HepG2 (cell line): ENCODE data around the gene CAMTA1. TPM values are rescaled to one million over a fixed set of nuclear protein-coding genes. Genes with fewer than 3 reads are reported as not detected.

Experiments used
- DRAP1 ChIP-seq: IDR thresholded peaks from 2 replicates; pipeline ENCODE4 v1.6.1; 2016; ENCODE audit warnings: missing genetic modification reagents, missing compliant biosample characterization
- ETV6 ChIP-seq: sonication (generic); formaldehyde crosslinking; conservative IDR thresholded peaks from 2 replicates; pipeline ENCODE4 v1.4.0; 2020; ENCODE audit warnings: missing genetic modification reagents
- FOSL2 ChIP-seq: sonication (generic); formaldehyde crosslinking; IDR thresholded peaks from 2 replicates; pipeline ENCODE4 v1.4.0; 2020; ENCODE audit warnings: missing genetic modification reagents
- FOXJ3 ChIP-seq: sonication (generic); formaldehyde crosslinking; IDR thresholded peaks from 2 replicates; pipeline ENCODE4 v1.4.0; 2020; ENCODE audit warnings: missing genetic modification reagents, mild to moderate bottlenecking, borderline replicate concordance
- KDM1A ChIP-seq: IDR thresholded peaks from 2 replicates; pipeline ENCODE4 v1.6.1; 2016; ENCODE audit warnings: missing compliant biosample characterization
- KDM2A ChIP-seq: sonication (generic); formaldehyde crosslinking; IDR thresholded peaks from 2 replicates; pipeline ENCODE4 v1.4.0; 2020; ENCODE audit warnings: low read depth, missing genetic modification reagents, borderline replicate concordance
- PAWR ChIP-seq: sonication (generic); formaldehyde crosslinking; IDR thresholded peaks from 2 replicates; pipeline ENCODE4 v1.4.0; 2020; ENCODE audit warnings: missing genetic modification reagents, mild to moderate bottlenecking, borderline replicate concordance
- SMAD9 ChIP-seq: sonication (generic); formaldehyde crosslinking; IDR thresholded peaks from 2 replicates; pipeline ENCODE4 v1.5.1; 2020; ENCODE audit warnings: mild to moderate bottlenecking, missing genetic modification reagents
- ZNF850 ChIP-seq: sonication (generic); formaldehyde crosslinking; conservative IDR thresholded peaks from 2 replicates; pipeline ENCODE4 v1.9.0; 2021; ENCODE audit warnings: mild to moderate bottlenecking, missing genetic modification reagents
- ZUFSP ChIP-seq: sonication (generic); formaldehyde crosslinking; IDR thresholded peaks from 2 replicates; pipeline ENCODE4 v1.9.0; 2021; ENCODE audit warnings: missing genetic modification reagents, mild to moderate bottlenecking, borderline replicate concordance
- polyA plus RNA-seq, 8 experiments: library from polyadenylated mRNA; depleted of rRNA in 3 of 8; stranded (reverse) in 7 of 8; unstranded in 1 of 8; fragments of >200 nt; fragmentation: Illumina TruSeq in 4 of 8; extraction: Trizol in 4 of 8; gene quantifications; 2 replicates each; pipeline versions ENCODE4 v1.2.1 to v1.2.3, GENCODE V29; 2011 to 2016; ENCODE audit warnings: low read depth in 4 of 8, missing spikeins in 1 of 8, mixed read lengths in 1 of 8; ENCODE audit not compliant: insufficient read depth in 1 of 8
- total RNA-seq, 5 experiments: library from RNA; depleted of rRNA; stranded (reverse); fragments of >200 nt; fragmentation: Illumina TruSeq; extraction: Trizol; gene quantifications; 2 replicates each; pipeline ENCODE4 v1.2.3, GENCODE V29; 2016; ENCODE audit warnings: low read depth in 1 of 5
- TF ChIP-seq, protein P1 (sequence below): sonication (generic); formaldehyde crosslinking; IDR thresholded peaks from 2 replicates; pipeline ENCODE4 v1.5.0; 2020; ENCODE audit warnings: mild to moderate bottlenecking, missing genetic modification reagents
- TF ChIP-seq, protein P2 (sequence below): sonication (generic); formaldehyde crosslinking; IDR thresholded peaks from 2 replicates; pipeline ENCODE4 v1.5.1; 2020; ENCODE audit warnings: missing genetic modification reagents, mild to moderate bottlenecking, borderline replicate concordance
- TF ChIP-seq, protein P3 (sequence below): sonication (generic); formaldehyde crosslinking; IDR thresholded peaks from 2 replicates; pipeline ENCODE4 v1.4.0; 2020; ENCODE audit warnings: missing genetic modification reagents
- TF ChIP-seq, protein P4 (sequence below): sonication (generic); formaldehyde crosslinking; IDR thresholded peaks from 2 replicates; pipeline ENCODE4 v1.4.0; 2020; ENCODE audit warnings: missing genetic modification reagents

CAMTA1 gene
- total and polyA plus RNA-seq, 2 of the 13 experiments (the other 11 are each of a cell fraction or from before 2014, with no cell fraction given) = 25.0 to 36.4 TPM

GRCh38 chr1:7667625-7668218 is 882.5 kb downstream of the CAMTA1 start (continued):
- TF ChIP-seq KDM2A (CRISPR knock-in tag) = peak; percentile 56; the same call in 1 of the 2 replicates
- no peak for TF ChIP-seq ZUFSP
- TF ChIP-seq, protein P1, sequence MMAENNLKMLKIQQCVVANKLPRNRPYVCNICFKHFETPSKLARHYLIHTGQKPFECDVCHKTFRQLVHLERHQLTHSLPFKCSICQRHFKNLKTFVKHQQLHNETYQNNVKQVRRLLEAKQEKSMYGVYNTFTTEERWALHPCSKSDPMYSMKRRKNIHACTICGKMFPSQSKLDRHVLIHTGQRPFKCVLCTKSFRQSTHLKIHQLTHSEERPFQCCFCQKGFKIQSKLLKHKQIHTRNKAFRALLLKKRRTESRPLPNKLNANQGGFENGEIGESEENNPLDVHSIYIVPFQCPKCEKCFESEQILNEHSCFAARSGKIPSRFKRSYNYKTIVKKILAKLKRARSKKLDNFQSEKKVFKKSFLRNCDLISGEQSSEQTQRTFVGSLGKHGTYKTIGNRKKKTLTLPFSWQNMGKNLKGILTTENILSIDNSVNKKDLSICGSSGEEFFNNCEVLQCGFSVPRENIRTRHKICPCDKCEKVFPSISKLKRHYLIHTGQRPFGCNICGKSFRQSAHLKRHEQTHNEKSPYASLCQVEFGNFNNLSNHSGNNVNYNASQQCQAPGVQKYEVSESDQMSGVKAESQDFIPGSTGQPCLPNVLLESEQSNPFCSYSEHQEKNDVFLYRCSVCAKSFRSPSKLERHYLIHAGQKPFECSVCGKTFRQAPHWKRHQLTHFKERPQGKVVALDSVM (CRISPR knock-in tag) = no peak
- TF ChIP-seq FOSL2 (CRISPR knock-in tag) = peak; percentile 32; the same call in 1 of the 2 replicates
- 0 out of 2 replicates have a peak, but pooled peaks have one; percentile 28 for TF ChIP-seq ETV6
- TF ChIP-seq, protein P2, sequence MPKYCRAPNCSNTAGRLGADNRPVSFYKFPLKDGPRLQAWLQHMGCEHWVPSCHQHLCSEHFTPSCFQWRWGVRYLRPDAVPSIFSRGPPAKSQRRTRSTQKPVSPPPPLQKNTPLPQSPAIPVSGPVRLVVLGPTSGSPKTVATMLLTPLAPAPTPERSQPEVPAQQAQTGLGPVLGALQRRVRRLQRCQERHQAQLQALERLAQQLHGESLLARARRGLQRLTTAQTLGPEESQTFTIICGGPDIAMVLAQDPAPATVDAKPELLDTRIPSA = no peak
- TF ChIP-seq, protein P3, sequence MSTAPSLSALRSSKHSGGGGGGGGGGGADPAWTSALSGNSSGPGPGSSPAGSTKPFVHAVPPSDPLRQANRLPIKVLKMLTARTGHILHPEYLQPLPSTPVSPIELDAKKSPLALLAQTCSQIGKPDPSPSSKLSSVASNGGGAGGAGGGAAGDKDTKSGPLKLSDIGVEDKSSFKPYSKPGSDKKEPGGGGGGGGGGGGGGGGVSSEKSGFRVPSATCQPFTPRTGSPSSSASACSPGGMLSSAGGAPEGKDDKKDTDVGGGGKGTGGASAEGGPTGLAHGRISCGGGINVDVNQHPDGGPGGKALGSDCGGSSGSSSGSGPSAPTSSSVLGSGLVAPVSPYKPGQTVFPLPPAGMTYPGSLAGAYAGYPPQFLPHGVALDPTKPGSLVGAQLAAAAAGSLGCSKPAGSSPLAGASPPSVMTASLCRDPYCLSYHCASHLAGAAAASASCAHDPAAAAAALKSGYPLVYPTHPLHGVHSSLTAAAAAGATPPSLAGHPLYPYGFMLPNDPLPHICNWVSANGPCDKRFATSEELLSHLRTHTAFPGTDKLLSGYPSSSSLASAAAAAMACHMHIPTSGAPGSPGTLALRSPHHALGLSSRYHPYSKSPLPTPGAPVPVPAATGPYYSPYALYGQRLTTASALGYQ (CRISPR knock-in tag) = no peak
- TF ChIP-seq SMAD9 (CRISPR knock-in tag) = no peak
- TF ChIP-seq FOXJ3 (CRISPR knock-in tag) = no peak
- no peak for TF ChIP-seq PAWR (CRISPR knock-in tag)
- 0 out of 2 replicates have a peak, but pooled peaks have one; percentile 16 for TF ChIP-seq DRAP1 (CRISPR knock-in tag)
- TF ChIP-seq, protein P4, sequence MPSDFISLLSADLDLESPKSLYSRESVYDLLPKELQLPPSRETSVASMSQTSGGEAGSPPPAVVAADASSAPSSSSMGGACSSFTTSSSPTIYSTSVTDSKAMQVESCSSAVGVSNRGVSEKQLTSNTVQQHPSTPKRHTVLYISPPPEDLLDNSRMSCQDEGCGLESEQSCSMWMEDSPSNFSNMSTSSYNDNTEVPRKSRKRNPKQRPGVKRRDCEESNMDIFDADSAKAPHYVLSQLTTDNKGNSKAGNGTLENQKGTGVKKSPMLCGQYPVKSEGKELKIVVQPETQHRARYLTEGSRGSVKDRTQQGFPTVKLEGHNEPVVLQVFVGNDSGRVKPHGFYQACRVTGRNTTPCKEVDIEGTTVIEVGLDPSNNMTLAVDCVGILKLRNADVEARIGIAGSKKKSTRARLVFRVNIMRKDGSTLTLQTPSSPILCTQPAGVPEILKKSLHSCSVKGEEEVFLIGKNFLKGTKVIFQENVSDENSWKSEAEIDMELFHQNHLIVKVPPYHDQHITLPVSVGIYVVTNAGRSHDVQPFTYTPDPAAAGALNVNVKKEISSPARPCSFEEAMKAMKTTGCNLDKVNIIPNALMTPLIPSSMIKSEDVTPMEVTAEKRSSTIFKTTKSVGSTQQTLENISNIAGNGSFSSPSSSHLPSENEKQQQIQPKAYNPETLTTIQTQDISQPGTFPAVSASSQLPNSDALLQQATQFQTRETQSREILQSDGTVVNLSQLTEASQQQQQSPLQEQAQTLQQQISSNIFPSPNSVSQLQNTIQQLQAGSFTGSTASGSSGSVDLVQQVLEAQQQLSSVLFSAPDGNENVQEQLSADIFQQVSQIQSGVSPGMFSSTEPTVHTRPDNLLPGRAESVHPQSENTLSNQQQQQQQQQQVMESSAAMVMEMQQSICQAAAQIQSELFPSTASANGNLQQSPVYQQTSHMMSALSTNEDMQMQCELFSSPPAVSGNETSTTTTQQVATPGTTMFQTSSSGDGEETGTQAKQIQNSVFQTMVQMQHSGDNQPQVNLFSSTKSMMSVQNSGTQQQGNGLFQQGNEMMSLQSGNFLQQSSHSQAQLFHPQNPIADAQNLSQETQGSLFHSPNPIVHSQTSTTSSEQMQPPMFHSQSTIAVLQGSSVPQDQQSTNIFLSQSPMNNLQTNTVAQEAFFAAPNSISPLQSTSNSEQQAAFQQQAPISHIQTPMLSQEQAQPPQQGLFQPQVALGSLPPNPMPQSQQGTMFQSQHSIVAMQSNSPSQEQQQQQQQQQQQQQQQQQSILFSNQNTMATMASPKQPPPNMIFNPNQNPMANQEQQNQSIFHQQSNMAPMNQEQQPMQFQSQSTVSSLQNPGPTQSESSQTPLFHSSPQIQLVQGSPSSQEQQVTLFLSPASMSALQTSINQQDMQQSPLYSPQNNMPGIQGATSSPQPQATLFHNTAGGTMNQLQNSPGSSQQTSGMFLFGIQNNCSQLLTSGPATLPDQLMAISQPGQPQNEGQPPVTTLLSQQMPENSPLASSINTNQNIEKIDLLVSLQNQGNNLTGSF (CRISPR knock-in tag) = no peak
- no peak for TF ChIP-seq ZNF850 (CRISPR knock-in tag)
- TF ChIP-seq KDM1A (CRISPR knock-in tag) = no peak
